SK-N-SH (cell line): Measurements from ENCODE around the gene GLI2. TPM values are rescaled to one million over a fixed set of nuclear protein-coding genes. Genes with fewer than 3 reads are reported as not detected.
A peak's percentile ranks its signal among the peaks of the same experiment; 100 is the strongest.

Source experiments
- CTCF ChIA-PET: fragments of 300-600, 350-600 bp; formaldehyde crosslinking; extraction: SDS; loops from one replicate; lab custom pipeline; 2021; lab: Yijun Ruan, JAX
- POLR2A ChIA-PET: fragments of 350-600 bp; sonication (Branson Sonifier 250); formaldehyde crosslinking; extraction: SDS; loops from one replicate; lab custom pipeline; 2020; ENCODE audit warnings: antibody characterized with exemption, inconsistent platforms; lab: Yijun Ruan, JAX
- DNase-seq: peaks from one replicate; pipeline ENCODE4 v3.0.0; 2012
- H2AFZ ChIP-seq: fragments of 200-600 bp; sonication (generic); 2 replicates; pipeline ENCODE4 v1.8.1; 2016; ENCODE audit warnings: antibody characterized with exemption, mild to moderate bottlenecking, low read depth
- H3F3A ChIP-seq: fragments of 200-600 bp; sonication (generic); replicated peaks from 2 replicates; pipeline ENCODE3; 2016; ENCODE audit warnings: antibody characterized with exemption, mild to moderate bottlenecking; ENCODE audit not compliant: insufficient read depth
- H3K27ac ChIP-seq, 2 experiments: fragments of 200-500 bp in 1 of 2; fragments of 200-600 bp in 1 of 2; sonication (Bioruptor generic) in 1 of 2; sonication (generic), shearing (Covaris generic) in 1 of 2; 2 replicates each; pipeline versions ENCODE4 v1.5.1 to v1.6.1; 2014 to 2016; ENCODE audit warnings: low read depth in 2 of 2, inconsistent platforms in 1 of 2, low read length in 1 of 2, mild to moderate bottlenecking in 1 of 2, mixed read lengths in 1 of 2
- H3K27me3 ChIP-seq: fragments of 200-600 bp; sonication (generic), shearing (Covaris generic); 2 replicates; pipeline ENCODE4 v1.6.1; 2016; ENCODE audit warnings: mixed run types; ENCODE audit not compliant: insufficient read depth
- H3K36me3 ChIP-seq, 2 experiments: fragments of 200-500 bp in 1 of 2; fragments of 200-600 bp in 1 of 2; sonication (Bioruptor generic) in 1 of 2; sonication (generic) in 1 of 2; replicated peaks in 1 of 2; 2 replicates each; pipeline versions ENCODE3 to v1.5.1; 2014 to 2016; ENCODE audit warnings: low read length in 1 of 2, mild to moderate bottlenecking in 1 of 2; ENCODE audit not compliant: insufficient read depth in 2 of 2, control insufficient read depth in 1 of 2
- H3K4me1 ChIP-seq, 2 experiments: fragments of 200-500 bp in 1 of 2; fragments of 200-600 bp in 1 of 2; sonication (Bioruptor generic) in 1 of 2; sonication (generic), shearing (Covaris generic) in 1 of 2; 2 replicates each; pipeline versions ENCODE4 v1.5.1 to v1.6.1; 2014 to 2016; ENCODE audit warnings: low read depth in 1 of 2, low read length in 1 of 2, mixed run types in 1 of 2; ENCODE audit not compliant: insufficient read depth in 2 of 2, control insufficient read depth in 1 of 2
- H3K4me2 ChIP-seq: fragments of 200-600 bp; sonication (generic), shearing (Covaris generic); 2 replicates; pipeline ENCODE4 v1.6.1; 2017; ENCODE audit warnings: mixed run types
- H3K4me3 ChIP-seq, 2 experiments: fragments of 200-500 bp in 1 of 2; fragments of 200-600 bp in 1 of 2; sonication (Bioruptor generic) in 1 of 2; sonication (generic), shearing (Covaris generic) in 1 of 2; 2 replicates each; pipeline versions ENCODE4 v1.5.1 to v1.8.1; 2014 to 2016; ENCODE audit warnings: low read depth in 2 of 2, inconsistent platforms in 1 of 2, low read length in 1 of 2, mild to moderate bottlenecking in 1 of 2, mixed read lengths in 1 of 2, moderate library complexity in 1 of 2
- H3K79me2 ChIP-seq: fragments of 200-600 bp; sonication (generic); 2 replicates; pipeline ENCODE4 v1.8.1; 2017; ENCODE audit warnings: mild to moderate bottlenecking; ENCODE audit not compliant: insufficient read depth
- H3K9ac ChIP-seq: fragments of 200-600 bp; sonication (generic); 2 replicates; pipeline ENCODE4 v1.6.1; 2017; ENCODE audit warnings: mixed run types
- H3K9me2 ChIP-seq: fragments of 200-600 bp; sonication (generic); 2 replicates; pipeline ENCODE4 v1.6.1; 2017; ENCODE audit warnings: mixed run types
- H3K9me3 ChIP-seq: fragments of 200-600 bp; sonication (generic); 2 replicates; pipeline ENCODE4 v1.6.1; 2017; ENCODE audit warnings: mixed run types, mild to moderate bottlenecking, moderate library complexity
- H4K20me1 ChIP-seq: fragments of 200-600 bp; sonication (generic); 2 replicates; pipeline ENCODE4 v1.6.1; 2017; ENCODE audit warnings: mild to moderate bottlenecking, mixed run types; ENCODE audit not compliant: insufficient read depth
- CHD2 ChIP-seq: fragments of 150-350 bp; IDR thresholded peaks from 2 replicates; pipeline ENCODE4 v1.6.1; 2018; ENCODE audit warnings: low read length; ENCODE audit not compliant: partially characterized antibody
- CTCF ChIP-seq: fragments of 200-600 bp; sonication (generic); IDR thresholded peaks from 2 replicates; pipeline ENCODE4 v1.6.1; 2017; ENCODE audit warnings: antibody characterized with exemption, mild to moderate bottlenecking, moderate library complexity
- EP300 ChIP-seq, 2 experiments: IDR thresholded peaks; 2 replicates each; pipeline versions ENCODE4 v1.4.0 to v1.6.1; 2012; ENCODE audit warnings: borderline replicate concordance in 1 of 2, low read depth in 1 of 2, low read length in 1 of 2
- EZH2phosphoT487 ChIP-seq: fragments of 200-600 bp; sonication (generic); IDR thresholded peaks from 2 replicates; pipeline ENCODE4 v1.6.1; 2017; ENCODE audit warnings: low read depth, mixed run types, mild to moderate bottlenecking, antibody characterized with exemption, moderate library complexity, borderline replicate concordance
- FOSL2 ChIP-seq: IDR thresholded peaks from 2 replicates; pipeline ENCODE4 v1.4.0; 2012; ENCODE audit warnings: low read depth, mild to moderate bottlenecking, moderate library complexity, borderline replicate concordance
- MEF2A ChIP-seq: IDR thresholded peaks from 2 replicates; pipeline ENCODE4 v1.4.0; 2012; ENCODE audit warnings: low read depth, borderline replicate concordance
- MXI1 ChIP-seq: IDR thresholded peaks from 2 replicates; pipeline ENCODE4 v1.6.1; 2012; ENCODE audit warnings: mild to moderate bottlenecking, low read depth, low read length, improper control_type of control experiment
- NFIC ChIP-seq: IDR thresholded peaks from 2 replicates; pipeline ENCODE4 v1.4.0; 2012; ENCODE audit warnings: borderline replicate concordance
- NRF1 ChIP-seq: IDR thresholded peaks from 2 replicates; pipeline ENCODE4 v1.6.1; 2012; ENCODE audit warnings: low read depth, mild to moderate bottlenecking, low read length
- PBX3 ChIP-seq: IDR thresholded peaks from 2 replicates; pipeline ENCODE4; 2012
- RAD21 ChIP-seq: IDR thresholded peaks from 2 replicates; pipeline ENCODE4 v1.6.1; 2012; ENCODE audit warnings: mild to moderate bottlenecking, low read length
- RCOR1 ChIP-seq: fragments of 150-350 bp; IDR thresholded peaks from 2 replicates; pipeline ENCODE4 v1.6.1; 2017; ENCODE audit warnings: antibody characterized with exemption, low read length
- REST ChIP-seq: IDR thresholded peaks from 2 replicates; pipeline ENCODE4 v1.6.1; 2012; ENCODE audit warnings: mild to moderate bottlenecking, low read depth, low read length, moderate library complexity
- SIN3A ChIP-seq: IDR thresholded peaks from 2 replicates; pipeline ENCODE4 v1.6.1; 2012; ENCODE audit warnings: low read depth, mild to moderate bottlenecking, low read length, moderate library complexity, borderline replicate concordance
- SMC3 ChIP-seq: IDR thresholded peaks from 2 replicates; pipeline ENCODE4 v1.6.1; 2012; ENCODE audit warnings: low read depth, low read length, improper control_type of control experiment
- TAF1 ChIP-seq: IDR thresholded peaks from 2 replicates; pipeline ENCODE4 v1.6.1; 2012; ENCODE audit warnings: low read depth, mild to moderate bottlenecking, low read length, moderate library complexity, borderline replicate concordance
- TCF12 ChIP-seq: IDR thresholded peaks from 2 replicates; pipeline ENCODE4 v1.4.0; 2012
- TEAD4 ChIP-seq: IDR thresholded peaks from 2 replicates; pipeline ENCODE4 v1.4.0; 2012; ENCODE audit warnings: mild to moderate bottlenecking, borderline replicate concordance; ENCODE audit not compliant: insufficient read depth
- USF2 ChIP-seq: fragments of 150-350 bp; IDR thresholded peaks from 2 replicates; pipeline ENCODE4 v1.6.1; 2017; ENCODE audit warnings: antibody characterized with exemption, low read length, low read depth, borderline replicate concordance
- ZBTB33 ChIP-seq: IDR thresholded peaks from 2 replicates; pipeline ENCODE4 v1.4.0; 2012; ENCODE audit warnings: low read depth, borderline replicate concordance
- WGBS: methylation state at CpG from one replicate; pipeline ENCODE4 v1.1.6; 2017; ENCODE audit warnings: low lambda C conversion rate; 5-methylcytosine and 5-hydroxymethylcytosine counted together
- polyA plus RNA-seq, 3 experiments: library from polyadenylated mRNA; depleted of rRNA; stranded (reverse); fragments of >200 nt; gene quantifications; 2 replicates each; pipeline ENCODE4 v1.2.3, GENCODE V29; 2012
- TF ChIP-seq, protein P1 (sequence below): IDR thresholded peaks from 2 replicates; pipeline ENCODE4 v1.4.0; 2012; ENCODE audit warnings: low read depth

GLI2 gene
- 2.0 and 3.4 TPM in 2 replicates for polyA plus RNA-seq (2012; rRNA removed)
- 1.4 and 2.5 TPM in 2 replicates for polyA plus RNA-seq (2012; cell fraction: cytosol; rRNA removed)
- 11.3 and 12.5 TPM in 2 replicates for polyA plus RNA-seq (2012; cell fraction: nucleus; rRNA removed)

GRCh38 chr2:120735746-120736170 is at the start of gene GLI2:
Gene GLI2, plus strand, starts transcription at chr2:120735868. Its CDS starts 61,453 bp downstream, at chr2:120797321.
- Histone ChIP-seq H3K4me3 (peak within 1 kb of the TSS; percentile 80 to 88), H2AFZ (peak within 1 kb of the TSS; percentile 90), H3K27me3 (no peaks in the 10 kb centered on the region), H3K9me3 (no peaks in the 10 kb centered on the region), H3K9me2 (no peaks in the 10 kb centered on the region), H3K36me3 (no peaks in the 10 kb centered on the region), H3K4me1 (peaks cover 11 to 22% of the 10 kb centered on the region in 2 experiments; a peak in 3 of 4 replicates), H3K79me2 (peaks cover 50% of the 10 kb centered on the region), H3K4me2 (peak within 1 kb of the TSS; percentile 95), H3K27ac (peak within 1 kb of the TSS; percentile 74 to 81), H4K20me1 (peaks cover 18% of the 10 kb centered on the region), H3K9ac (peak within 1 kb of the TSS; percentile 92), H3F3A (peaks cover 6% of the 10 kb centered on the region)
- ChIA-PET POLR2A (no interaction called here), CTCF (interaction anchor here (0.6 to 4.3 kb wide), 46 partner anchors 10 to 439 kb away, joined by 3 to 25 read pairs (median 4); no protein-coding TSS in a partner anchor)
- WGBS: 0% methylated on average over 5 of the region's 59 CpGs
- peak; percentile 92 for DNase-seq
- TF ChIP-seq MXI1: peak; percentile 30; the same call in 1 of the 2 replicates
- no peak for TF ChIP-seq ZBTB33
- TF ChIP-seq RCOR1: peak; percentile 50; the same call in 1 of the 2 replicates
- TF ChIP-seq NFIC: no peak
- TF ChIP-seq SIN3A: peak; percentile 43; the same call in 1 of the 2 replicates
- no peak for TF ChIP-seq USF2
- peak; percentile 77 for TF ChIP-seq PBX3
- TF ChIP-seq TAF1: peak; percentile 34; the same call in 1 of the 2 replicates
- TF ChIP-seq NRF1: peak; percentile 35; the same call in 1 of the 2 replicates
- peak; percentile 66 for TF ChIP-seq RAD21
- TF ChIP-seq CHD2: no peak
- no peak for TF ChIP-seq EZH2phosphoT487
- TF ChIP-seq, protein P1, sequence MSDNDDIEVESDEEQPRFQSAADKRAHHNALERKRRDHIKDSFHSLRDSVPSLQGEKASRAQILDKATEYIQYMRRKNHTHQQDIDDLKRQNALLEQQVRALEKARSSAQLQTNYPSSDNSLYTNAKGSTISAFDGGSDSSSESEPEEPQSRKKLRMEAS: peak; percentile 25; the same call in 1 of the 2 replicates
- no peak for TF ChIP-seq EP300 (IDR thresholded peaks at IDR 0.05; ENCODE audit: borderline replicate concordance in 1 of 2, low read depth in 1 of 2, low read length in 1 of 2)
- peak; percentile 29; the same call in 1 of the 2 replicates for TF ChIP-seq TCF12
- TF ChIP-seq MEF2A: no peak
- peak; percentile 77 for TF ChIP-seq SMC3
- TF ChIP-seq REST: 0 out of 2 replicates have a peak, but pooled peaks have one; percentile 7
- no peak for TF ChIP-seq FOSL2
- no peak for TF ChIP-seq TEAD4
- TF ChIP-seq CTCF: peak; percentile 78
